H1 (cell line): ENCODE data around the gene SH3YL1. TPM values are rescaled to one million over a fixed set of nuclear protein-coding genes. Genes with fewer than 3 reads are reported as not detected.

Experiments
- CTCF ChIA-PET: fragments of 300-600 bp; sonication (Branson Sonifier 250); formaldehyde crosslinking; loops from one replicate; lab custom pipeline; 2021; ENCODE audit not compliant: partially characterized antibody; lab: Charles Lee
- POLR2A ChIA-PET: fragments of 300-600 bp; sonication (Branson Sonifier 250); formaldehyde crosslinking; loops from one replicate; lab custom pipeline; 2021; ENCODE audit warnings: inconsistent platforms; ENCODE audit not compliant: partially characterized antibody; lab: Charles Lee
- DNase-seq, 2 experiments: peaks; one replicate each; pipeline versions ENCODE4 v3.0.0 to v3.0.0-alpha.2; 2010 to 2022; ENCODE audit warnings: low spot score in 2 of 2, low read depth in 1 of 2, mixed read lengths in 1 of 2
- FAIRE-seq: peaks from 2 replicates; lab custom pipeline; 2011; peaks lifted over from hg19 to GRCh38; lab: Jason Lieb, UNC
- H2AFZ ChIP-seq: 2 replicates; pipeline ENCODE4 v1.8.1; 2012; ENCODE audit warnings: low read length, inconsistent platforms
- H2AK5ac ChIP-seq: 2 replicates; pipeline ENCODE4 v1.6.1; 2013; ENCODE audit warnings: low read depth, low read length
- H2BK120ac ChIP-seq: replicated peaks from 2 replicates; pipeline ENCODE3; 2013; ENCODE audit warnings: low read depth, low read length, inconsistent platforms
- H2BK12ac ChIP-seq: 2 replicates; pipeline ENCODE4 v1.6.1; 2013; ENCODE audit warnings: low read depth, low read length
- H2BK15ac ChIP-seq: 2 replicates; pipeline ENCODE4 v1.6.1; 2013; ENCODE audit warnings: low read length
- H2BK20ac ChIP-seq: 2 replicates; pipeline ENCODE4 v1.6.1; 2013; ENCODE audit warnings: low read length
- H2BK5ac ChIP-seq: 2 replicates; pipeline ENCODE4 v1.6.1; 2013; ENCODE audit warnings: low read depth, low read length
- H3K14ac ChIP-seq: 2 replicates; pipeline ENCODE4 v1.6.1; 2013; ENCODE audit warnings: inconsistent platforms; ENCODE audit not compliant: insufficient read length
- H3K18ac ChIP-seq: 2 replicates; pipeline ENCODE4 v1.6.1; 2013; ENCODE audit warnings: low read length; ENCODE audit errors: extremely low read depth
- H3K23ac ChIP-seq: 2 replicates; pipeline ENCODE4 v1.6.1; 2013; ENCODE audit warnings: inconsistent platforms; ENCODE audit not compliant: insufficient read length
- H3K23me2 ChIP-seq: 2 replicates; pipeline ENCODE4 v1.6.1; 2013; ENCODE audit warnings: low read depth, low read length
- H3K27ac ChIP-seq: 2 replicates; pipeline ENCODE4 v1.6.1; 2011; ENCODE audit warnings: low read depth, low read length, inconsistent platforms
- H3K27me3 ChIP-seq, 4 experiments: replicated peaks in 1 of 4; 1 replicate in 1 of 4; 2 replicates in 3 of 4; pipeline versions ENCODE4 v1.6.1 to v1.8.1; 2011 to 2013; ENCODE audit warnings: low read length in 3 of 4, mild to moderate bottlenecking in 3 of 4, inconsistent platforms in 2 of 4, mixed read lengths in 2 of 4, moderate library complexity in 1 of 4; ENCODE audit not compliant: control insufficient read depth in 3 of 4, insufficient read depth in 3 of 4; ENCODE audit errors: extremely low read depth in 1 of 4
- H3K36me3 ChIP-seq, 4 experiments: 2 replicates each; pipeline versions ENCODE4 v1.6.1 to v1.8.1; 2011 to 2013; ENCODE audit warnings: mild to moderate bottlenecking in 4 of 4, low read length in 3 of 4, moderate library complexity in 2 of 4, control low read depth in 1 of 4, inconsistent platforms in 1 of 4; ENCODE audit not compliant: insufficient read depth in 4 of 4, control insufficient read depth in 2 of 4
- H3K4ac ChIP-seq: replicated peaks from 2 replicates; pipeline ENCODE3; 2013; ENCODE audit warnings: low read length, low read depth, mixed read lengths, inconsistent platforms; ENCODE audit not compliant: insufficient read length
- H3K4me1 ChIP-seq, 4 experiments: replicated peaks in 1 of 4; 1 replicate in 1 of 4; 2 replicates in 3 of 4; pipeline versions ENCODE4 v1.6.1 to v1.8.1; 2011 to 2013; ENCODE audit warnings: low read length in 3 of 4, inconsistent platforms in 2 of 4, mixed read lengths in 1 of 4; ENCODE audit not compliant: insufficient read depth in 4 of 4, control insufficient read depth in 3 of 4
- H3K4me2 ChIP-seq, 2 experiments: 2 replicates each; pipeline versions ENCODE4 v1.6.1 to v1.8.1; 2011 to 2013; ENCODE audit warnings: low read depth in 2 of 2, low read length in 2 of 2, control low read depth in 1 of 2, inconsistent platforms in 1 of 2, mild to moderate bottlenecking in 1 of 2; ENCODE audit not compliant: insufficient read depth in 1 of 2
- H3K4me3 ChIP-seq, 4 experiments: fragments of 200-600, 300-600 bp in 1 of 4; sonication (generic), shearing (Covaris generic), sonication (Bioruptor Twin) in 1 of 4; 2 replicates each; pipeline versions ENCODE4 v1.5.1 to v1.8.1; 2011 to 2016; ENCODE audit warnings: low read length in 4 of 4, low read depth in 3 of 4, control low read depth in 2 of 4, inconsistent platforms in 2 of 4, mild to moderate bottlenecking in 2 of 4, mixed read lengths in 1 of 4, moderate library complexity in 1 of 4; ENCODE audit not compliant: insufficient read depth in 2 of 4; ENCODE audit errors: extremely low read depth in 1 of 4
- H3K56ac ChIP-seq: replicated peaks from 2 replicates; pipeline ENCODE3; 2013; ENCODE audit warnings: low read depth, mild to moderate bottlenecking, mixed read lengths, low read length, inconsistent platforms; ENCODE audit not compliant: insufficient read length
- H3K79me1 ChIP-seq: 2 replicates; pipeline ENCODE4 v1.6.1; 2013; ENCODE audit warnings: low read depth, low read length, control low read depth
- H3K79me2 ChIP-seq, 2 experiments: 2 replicates each; pipeline versions ENCODE4 v1.6.1 to v1.8.1; 2012 to 2013; ENCODE audit warnings: low read length in 2 of 2, mild to moderate bottlenecking in 2 of 2, inconsistent platforms in 1 of 2; ENCODE audit not compliant: insufficient read depth in 2 of 2, control insufficient read depth in 1 of 2
- H3K9ac ChIP-seq, 4 experiments: replicated peaks in 1 of 4; 1 replicate in 1 of 4; 2 replicates in 3 of 4; pipeline versions ENCODE4 v1.6.1 to v1.8.1; 2011 to 2013; ENCODE audit warnings: low read depth in 3 of 4, low read length in 3 of 4, control low read depth in 2 of 4, mild to moderate bottlenecking in 2 of 4, moderate library complexity in 2 of 4, inconsistent platforms in 1 of 4; ENCODE audit errors: extremely low read depth in 1 of 4
- H3K9me3 ChIP-seq, 2 experiments: 2 replicates each; pipeline versions ENCODE4 v1.6.1 to v1.8.1; 2012 to 2013; ENCODE audit warnings: mild to moderate bottlenecking in 2 of 2, moderate library complexity in 2 of 2, control low read depth in 1 of 2, inconsistent platforms in 1 of 2, low read depth in 1 of 2, low read length in 1 of 2, mixed read lengths in 1 of 2; ENCODE audit not compliant: insufficient read depth in 2 of 2
- H4K20me1 ChIP-seq, 2 experiments: replicated peaks in 1 of 2; 2 replicates each; pipeline versions ENCODE3 to v1.8.1; 2011 to 2013; ENCODE audit warnings: inconsistent platforms in 2 of 2, low read length in 2 of 2, mild to moderate bottlenecking in 1 of 2; ENCODE audit not compliant: insufficient read depth in 2 of 2, control insufficient read depth in 1 of 2
- H4K5ac ChIP-seq: 2 replicates; pipeline ENCODE4 v1.6.1; 2013; ENCODE audit warnings: low read length, low read depth, mixed read lengths, inconsistent platforms; ENCODE audit not compliant: insufficient read length
- H4K8ac ChIP-seq: 2 replicates; pipeline ENCODE4 v1.8.0; 2013; ENCODE audit warnings: mild to moderate bottlenecking, moderate library complexity, low read length, inconsistent platforms; ENCODE audit not compliant: insufficient read depth; ENCODE audit errors: extremely low read depth
- H4K91ac ChIP-seq: replicated peaks from 2 replicates; pipeline ENCODE3; 2013; ENCODE audit warnings: low read length, mixed read lengths, inconsistent platforms; ENCODE audit not compliant: insufficient read length
- CHD1 ChIP-seq: IDR thresholded peaks from 2 replicates; pipeline ENCODE4 v1.6.1; 2012; ENCODE audit warnings: low read depth, low read length, improper control_type of control experiment
- CTBP2 ChIP-seq: IDR thresholded peaks from 2 replicates; pipeline ENCODE4 v1.7.0; 2011; ENCODE audit warnings: borderline replicate concordance, mild to moderate bottlenecking, moderate library complexity, mixed read lengths, low read length; ENCODE audit not compliant: insufficient read depth, insufficient read length
- GTF2F1 ChIP-seq: IDR thresholded peaks from 2 replicates; pipeline ENCODE4 v1.6.1; 2012; ENCODE audit warnings: low read depth, low read length, improper control_type of control experiment, borderline replicate concordance
- HDAC2 ChIP-seq, 2 experiments: fragments of 300-600 bp in 1 of 2; sonication (generic) in 1 of 2; IDR thresholded peaks; 2 replicates each; pipeline ENCODE4 v1.6.1; 2011 to 2012; ENCODE audit warnings: low read depth in 2 of 2, low read length in 2 of 2, mild to moderate bottlenecking in 2 of 2, moderate library complexity in 2 of 2, borderline replicate concordance in 1 of 2, inconsistent platforms in 1 of 2
- KDM1A ChIP-seq: fragments of 200-600, 300-600 bp; sonication (generic); IDR thresholded peaks from 2 replicates; pipeline ENCODE4 v1.7.1; 2016; ENCODE audit warnings: mild to moderate bottlenecking, low read length, borderline replicate concordance
- MAX ChIP-seq: IDR thresholded peaks from 2 replicates; pipeline ENCODE4 v1.6.1; 2012; ENCODE audit warnings: inconsistent platforms
- POU5F1 ChIP-seq: IDR thresholded peaks from 2 replicates; pipeline ENCODE4 v1.6.1; 2011; ENCODE audit warnings: low read depth, mild to moderate bottlenecking, low read length, moderate library complexity
- RXRA ChIP-seq: IDR thresholded peaks from 2 replicates; pipeline ENCODE4 v1.6.1; 2011; ENCODE audit warnings: low read depth, mild to moderate bottlenecking, low read length, moderate library complexity; ENCODE audit not compliant: insufficient read depth
- SP2 ChIP-seq: IDR thresholded peaks from 2 replicates; pipeline ENCODE4 v1.6.1; 2012; ENCODE audit warnings: mild to moderate bottlenecking, low read length, inconsistent platforms
- TAF1 ChIP-seq: IDR thresholded peaks from 2 replicates; pipeline ENCODE4 v1.6.1; 2011; ENCODE audit warnings: mild to moderate bottlenecking, low read depth, low read length
- TBP ChIP-seq: IDR thresholded peaks from 2 replicates; pipeline ENCODE4 v1.6.1; 2011; ENCODE audit warnings: low read depth, low read length, improper control_type of control experiment
- WGBS, 2 experiments: shearing (Covaris generic) in 1 of 2; methylation state at CpG; one replicate each; pipeline versions ENCODE4 v1.1.6 to v1.1.7; 2013 to 2015; ENCODE audit warnings: low lambda C conversion rate in 2 of 2, mixed read lengths in 2 of 2, inconsistent platforms in 1 of 2, low coverage in 1 of 2, missing lambda C conversion rate in 1 of 2; ENCODE audit not compliant: insufficient replicate concordance in 2 of 2, insufficient coverage in 1 of 2, insufficient read length in 1 of 2; ENCODE audit errors: extremely low coverage in 1 of 2, missing lambda C conversion rate in 1 of 2; 5-methylcytosine and 5-hydroxymethylcytosine counted together
- polyA plus RNA-seq, 7 experiments: library from polyadenylated mRNA; depleted of rRNA in 3 of 7; stranded (reverse) in 5 of 7; unstranded in 2 of 7; fragments of >200 nt in 5 of 7; fragments of 200-250 nt in 2 of 7; gene quantifications; 1 replicate in 5 of 7; 2 replicates in 1 of 7; 4 replicates in 1 of 7; pipeline versions ENCODE4 v1.2.1 to v1.2.3, GENCODE V29; 2011 to 2013; ENCODE audit warnings: missing spikeins in 2 of 7, mixed read lengths in 2 of 7
- total RNA-seq: library from RNA; stranded (reverse); fragmentation: NEBNext Ultra II Directional; extraction: Animal tissue kit (Norgen Biotek cat#: 25700); gene quantifications from 2 replicates; pipeline ENCODE4 v1.2.1, GENCODE V29; 2021

Gene SH3YL1
- total and polyA plus RNA-seq, 2 of the 8 experiments (the other 6 are each of a cell fraction or from before 2014, with no cell fraction given) = 13.6 to 37.2 TPM

- Histone ChIP-seq H2AK5ac (no peak overlapping the region), H3K4me1 (peaks cover 0 to 7% (median 4%) of the 10 kb centered on the region in 4 experiments; a peak in 4 of 7 replicates), H2BK5ac (no peak overlapping the region), H2BK12ac (no peak overlapping the region), H3K36me3 (peaks cover 0 to 12% (median 0%) of the 10 kb centered on the region in 4 experiments; a peak in 3 of 8 replicates), H4K8ac (no peak overlapping the region), H3K18ac (no peak overlapping the region; the same call in 1 of the 2 replicates), H3K4me3 (peak overlapping the region; percentile 42 to 71 (median 60)), H4K20me1 (peaks cover 6 to 21% of the 10 kb centered on the region in 2 experiments), H2BK20ac (no peak overlapping the region), H2BK15ac (no peak overlapping the region), H3K79me1 (peaks cover 3% of the 10 kb centered on the region; the same call in 1 of the 2 replicates), H4K91ac (no peak overlapping the region), H3K4ac (no peak overlapping the region), H3K14ac (no peak overlapping the region), H3K56ac (no peak overlapping the region), H3K27me3 (peaks cover 0 to 9% (median 5%) of the 10 kb centered on the region in 4 experiments; a peak in 5 of 7 replicates), H4K5ac (no peak overlapping the region), H3K27ac (no peak overlapping the region), H3K23ac (no peak overlapping the region), H3K23me2 (peaks cover 9% of the 10 kb centered on the region; the same call in 1 of the 2 replicates), H2AFZ (no peak overlapping the region), H3K4me2 (peak overlapping the region; percentile 82 to 93), H2BK120ac (no peak overlapping the region), H3K9ac (peak overlapping the region in 1 of 4 experiments; percentile 50; a peak in 1 of 7 replicates), H3K79me2 (peaks cover 31 to 60% of the 10 kb centered on the region in 2 experiments), H3K9me3 (peaks cover 6 to 9% of the 10 kb centered on the region in 2 experiments)
- DNase-seq = peak in 1 of 2 experiments; percentile 54
- no peak for FAIRE-seq
- WGBS, 2 experiments = 21% methylated on average over 28 of the region's 42 CpGs; no CpG with 5 or more reads in 1 of the 2 experiments
- POLR2A ChIA-PET = interaction anchor here (0.8 to 1.9 kb wide), 10 partner anchors 9 to 33 kb away, joined by 3 to 7 read pairs (median 4); no protein-coding TSS in a partner anchor
- CTCF ChIA-PET = interaction anchor here (0.7 to 1.3 kb wide), 2 partner anchors 23 to 252 kb away, joined by 3 read pairs; no protein-coding TSS in a partner anchor
- TF ChIP-seq SP2 (no peak), HDAC2 (IDR thresholded peaks at IDR 0.05; ENCODE audit: borderline replicate concordance in 1 of 2, low read depth in 2 of 2, low read length in 2 of 2) (no peak), RXRA (no peak), TAF1 (no peak), KDM1A (no peak), CTBP2 (no peak), GTF2F1 (no peak), TBP (no peak), MAX (peak; percentile 18; the same call in 1 of the 2 replicates), POU5F1 (no peak), CHD1 (no peak)
These were observed 652 bp downstream of the SH3YL1 start for GRCh38 chr2:263022-263738.
